HG02943 (cell line): Measurements from ENCODE around the gene PHF23.

ENCODE experiments used
- ATAC-seq: cut with Tn5 transposase; IDR thresholded peaks from one replicate; pipeline ENCODE4 v1.9.1; 2021; ENCODE audit warnings: mild to moderate bottlenecking, low read depth, moderate library complexity; ENCODE audit not compliant: unreplicated experiment

The PHF23 gene

GRCh38 chr17:7239091-7240027, at the start of gene PHF23:
Gene PHF23 (minus strand): TSS chr17:7239457. CDS start chr17:7239279, 178 bp downstream.
- peak; percentile 52 for ATAC-seq

DNA sequence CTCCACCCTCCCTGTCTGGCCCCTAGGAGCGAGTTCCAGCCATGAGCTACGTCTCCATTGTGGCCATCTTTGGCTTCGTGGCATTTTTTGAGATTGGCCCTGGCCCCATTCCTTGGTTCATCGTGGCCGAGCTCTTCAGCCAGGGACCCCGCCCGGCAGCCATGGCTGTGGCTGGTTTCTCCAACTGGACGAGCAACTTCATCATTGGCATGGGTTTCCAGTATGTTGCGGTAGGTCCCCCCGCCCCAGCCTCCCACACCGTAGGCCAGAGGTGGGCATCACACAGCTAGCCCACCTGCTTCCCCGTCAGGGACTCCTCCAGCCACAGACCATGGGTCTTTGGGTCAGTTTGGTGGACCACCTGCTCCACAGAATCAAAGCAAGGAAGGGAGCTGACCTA, 46.4 kb upstream of the PHF23 start:
- ATAC-seq, result no peak

- no peak for ATAC-seq
These were observed 45.7 kb upstream of the PHF23 start for GRCh38 chr17:7284911-7285310.

GRCh38 chr17:7283471-7284216, 44.4 kb upstream of the PHF23 start:
- ATAC-seq, result no peak

GRCh38 chr17:7282752-7283321, 43.6 kb upstream of the PHF23 start:
- ATAC-seq, result no peak

DNA sequence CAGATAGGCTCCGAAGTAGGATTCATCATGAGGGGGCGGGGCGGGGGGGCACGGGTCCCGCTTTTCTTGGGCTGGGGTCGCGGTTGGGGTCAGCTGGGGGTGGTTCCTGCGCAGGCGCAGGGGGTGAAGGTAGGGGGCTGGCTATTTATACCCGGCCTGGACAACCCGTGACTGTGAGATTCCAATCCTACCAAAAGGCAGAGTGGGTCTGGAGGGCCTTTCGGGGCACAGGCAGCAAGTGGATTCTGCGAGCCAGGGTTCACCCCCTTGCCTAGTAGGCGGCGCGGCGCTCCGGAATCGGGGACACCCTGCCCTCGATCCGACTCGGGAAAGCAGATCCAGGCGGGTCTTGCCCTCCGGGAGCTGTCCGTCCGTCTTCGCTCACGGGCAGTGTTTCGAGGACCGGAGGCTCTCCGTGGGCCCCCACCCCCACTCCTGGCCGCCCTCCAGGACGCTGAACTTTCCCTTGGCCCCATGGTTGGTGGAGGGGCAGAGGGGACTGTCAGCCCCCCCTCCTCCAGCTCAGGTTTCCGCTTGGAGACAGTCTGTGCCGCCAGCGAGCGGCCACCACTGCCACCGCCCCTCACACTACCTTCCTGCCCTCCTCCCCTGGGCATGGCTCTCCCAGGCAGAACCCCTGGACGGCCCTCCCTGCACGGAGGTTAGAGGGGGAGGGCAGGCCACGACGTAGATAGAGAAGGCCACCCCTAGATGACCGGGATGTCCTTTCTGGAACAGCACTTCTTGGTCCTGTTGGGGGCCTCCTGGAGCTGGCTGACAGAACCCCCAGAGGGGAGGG, 42.9 kb upstream of the PHF23 start:
- ATAC-seq, result no peak

GRCh38 chr17:7281074-7281952, 42.1 kb upstream of the PHF23 start, which contains the start of gene SLC2A4:
Gene SLC2A4 (plus strand): TSS chr17:7281718. CDS start chr17:7281935, 217 bp downstream.
- ATAC-seq, result no peak

GRCh38 chr17:7280519-7281073, 41.3 kb upstream of the PHF23 start:
- no peak for ATAC-seq

DNA sequence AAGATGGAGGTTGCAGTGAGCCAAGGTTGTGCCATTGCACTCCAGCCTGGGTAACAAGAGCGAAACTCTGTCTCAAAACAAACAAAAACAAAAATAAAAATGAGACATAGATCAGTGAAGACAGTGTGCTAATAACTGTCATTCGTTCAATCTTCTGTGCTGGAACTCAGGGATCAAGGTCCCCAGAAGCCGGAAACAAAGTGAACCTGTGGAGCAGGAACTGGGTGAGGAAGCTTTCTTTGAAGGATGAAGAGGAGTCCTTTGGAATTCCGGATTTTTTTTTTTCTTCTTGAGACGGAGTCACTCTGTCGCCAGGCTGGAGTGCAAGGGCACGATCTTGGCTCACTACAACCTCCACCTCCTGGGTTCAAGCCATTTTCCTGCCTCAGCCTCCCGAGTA, 40.2 kb upstream of the PHF23 start:
- no peak for ATAC-seq

DNA sequence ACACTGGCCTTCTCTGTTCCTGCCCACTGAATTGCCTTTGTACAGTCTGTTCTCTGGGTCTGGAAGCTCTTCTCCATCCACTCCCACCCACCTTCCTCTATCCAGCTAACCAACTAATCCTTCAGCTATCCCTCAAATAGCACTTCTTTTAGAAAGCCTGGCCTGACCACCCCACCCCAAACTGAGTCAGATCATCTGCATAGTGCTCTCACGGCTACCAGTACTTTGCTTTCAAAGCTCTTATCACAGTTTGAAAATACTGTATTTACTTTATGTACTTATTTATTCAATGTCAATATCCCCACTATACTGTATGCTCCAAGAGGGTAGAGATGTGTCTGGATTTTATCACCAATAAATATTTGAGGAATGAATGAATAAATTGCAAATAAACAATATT, 27.5 kb upstream of the PHF23 start:
- no peak for ATAC-seq

- no peak for ATAC-seq
These were observed 24.5 kb upstream of the PHF23 start for GRCh38 chr17:7263801-7264078.

DNA sequence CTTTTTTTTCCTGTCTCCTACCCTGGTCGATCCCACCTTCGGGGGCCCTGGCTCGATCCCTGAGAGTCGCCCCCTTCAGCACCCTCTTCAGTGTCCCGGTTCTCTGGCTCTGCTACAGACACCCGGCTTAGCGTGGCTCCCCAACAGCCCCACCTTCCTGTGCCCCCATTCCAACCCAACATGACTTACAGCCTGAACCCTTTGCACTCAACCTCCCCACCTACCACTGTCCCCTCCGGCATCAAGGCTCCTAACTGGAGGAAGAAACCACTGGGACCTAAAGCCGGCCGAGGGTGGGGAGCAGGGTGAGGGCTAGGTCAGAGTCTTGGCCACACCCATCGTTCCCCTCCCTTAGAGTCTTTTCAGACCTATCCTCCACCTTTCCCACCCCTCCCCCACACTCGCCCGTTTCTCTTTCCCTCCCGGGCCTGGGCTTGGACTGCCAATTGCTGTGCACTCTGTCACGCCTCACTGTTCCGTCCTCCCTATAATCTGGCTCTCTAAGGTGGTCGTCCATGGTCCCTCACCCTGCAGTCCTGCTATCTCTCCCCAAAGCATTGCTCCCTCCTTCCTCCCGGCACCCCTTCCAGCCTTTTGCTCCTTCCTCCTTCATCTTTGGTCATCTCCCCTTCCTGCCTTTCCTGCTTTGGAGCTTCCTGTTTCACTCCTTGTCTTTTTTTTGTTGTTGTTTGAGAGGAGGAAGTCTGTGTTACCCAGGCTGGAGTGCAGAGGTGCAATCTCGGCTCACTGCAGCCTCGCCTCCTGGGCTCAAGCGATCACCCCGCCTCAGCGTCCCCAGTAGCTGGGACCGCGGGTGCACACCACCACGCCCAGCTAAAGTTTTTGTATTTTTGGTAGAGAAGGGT, 23.9 kb upstream of the PHF23 start:
- no peak for ATAC-seq

GRCh38 chr17:7262192-7262934, 23.1 kb upstream of the PHF23 start, which contains the start of gene CLDN7:
Gene CLDN7 (minus strand): TSS chr17:7262478. CDS start chr17:7262043, 435 bp downstream.
- no peak for ATAC-seq

DNA sequence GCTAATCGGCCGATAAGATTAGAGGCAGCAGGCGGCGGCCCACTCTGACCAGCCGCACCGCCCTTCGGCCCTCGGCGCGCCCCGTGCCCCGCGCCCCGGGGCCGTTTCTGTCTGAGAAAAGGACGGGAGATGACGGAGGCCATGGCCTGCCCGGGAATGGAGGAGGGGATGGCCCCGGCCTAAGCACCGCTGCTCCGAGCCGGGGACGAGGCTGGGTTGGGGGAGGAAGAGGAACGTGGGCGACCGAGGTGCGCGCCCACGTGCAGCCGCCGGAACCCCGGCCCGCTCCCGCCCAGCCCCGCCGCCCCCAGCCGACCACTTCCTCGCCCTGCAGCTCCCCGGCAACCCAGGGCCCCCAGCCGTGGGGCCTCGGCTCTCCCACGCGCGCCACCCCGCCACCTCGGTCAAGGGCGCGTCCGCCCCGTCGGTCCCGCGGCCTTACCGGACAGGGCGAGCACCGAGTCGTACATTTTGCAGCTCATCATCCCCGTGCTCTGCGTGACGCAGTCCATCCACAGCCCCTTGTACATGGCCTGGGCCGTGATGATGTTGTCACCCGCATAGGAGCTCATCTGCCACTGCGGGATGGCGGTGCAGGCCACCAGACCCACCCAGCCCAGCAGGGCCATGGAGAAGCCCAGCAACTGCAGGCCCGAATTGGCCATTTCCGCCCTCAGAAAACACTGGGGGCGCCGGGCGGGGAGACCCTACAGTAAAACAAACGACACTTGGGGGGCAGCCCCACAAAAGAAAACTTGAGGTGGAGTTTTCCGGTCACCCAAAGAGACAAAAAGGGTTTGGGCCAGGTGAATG, 22.3 kb upstream of the PHF23 start:
- ATAC-seq, result no peak

DNA sequence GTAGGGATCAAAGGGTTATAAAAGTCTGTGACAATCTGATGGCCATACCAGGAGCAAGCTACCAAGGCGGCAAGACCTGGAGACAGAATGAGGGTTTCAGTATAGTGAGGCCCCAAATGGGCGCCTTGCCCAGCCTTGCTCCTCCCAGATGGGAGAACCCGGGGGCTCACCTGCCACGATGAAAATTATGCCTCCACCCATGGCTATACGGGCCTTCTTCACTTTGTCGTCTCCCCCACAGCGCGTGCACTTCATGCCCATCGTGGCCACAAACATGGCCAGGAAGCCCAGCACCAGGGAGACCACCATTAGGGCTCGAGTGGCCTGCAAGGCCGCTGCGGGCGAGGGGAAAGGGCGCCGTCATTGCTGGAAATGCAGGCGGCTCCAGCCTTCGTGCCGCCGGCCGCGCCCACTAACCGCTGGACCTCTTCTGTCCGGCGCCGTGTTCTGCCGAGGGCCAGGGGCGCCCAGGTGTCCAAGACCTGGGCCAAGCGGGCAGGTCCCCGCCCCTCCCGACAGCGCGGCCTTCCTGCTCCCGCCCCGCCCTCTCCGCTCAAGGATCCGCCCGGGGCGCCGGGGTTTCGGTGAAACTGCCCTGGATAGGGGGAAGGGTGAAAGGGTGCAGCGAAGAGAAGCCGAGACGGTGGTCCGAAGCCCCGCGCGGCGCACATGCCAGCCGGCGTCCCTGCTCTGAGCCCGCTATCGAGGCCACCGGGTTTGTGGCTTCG, 21.6 kb upstream of the PHF23 start:
- no peak for ATAC-seq

GRCh38 chr17:7260151-7260550, 20.9 kb upstream of the PHF23 start:
- ATAC-seq, result no peak
